Measurements from ENCODE around the gene RIN2. TPM values are rescaled to one million over a fixed set of nuclear protein-coding genes. Genes with fewer than 3 reads are reported as not detected.

RIN2 gene
- total RNA-seq, 1 experiment from 2014 or later: 19.0 TPM

DNA sequence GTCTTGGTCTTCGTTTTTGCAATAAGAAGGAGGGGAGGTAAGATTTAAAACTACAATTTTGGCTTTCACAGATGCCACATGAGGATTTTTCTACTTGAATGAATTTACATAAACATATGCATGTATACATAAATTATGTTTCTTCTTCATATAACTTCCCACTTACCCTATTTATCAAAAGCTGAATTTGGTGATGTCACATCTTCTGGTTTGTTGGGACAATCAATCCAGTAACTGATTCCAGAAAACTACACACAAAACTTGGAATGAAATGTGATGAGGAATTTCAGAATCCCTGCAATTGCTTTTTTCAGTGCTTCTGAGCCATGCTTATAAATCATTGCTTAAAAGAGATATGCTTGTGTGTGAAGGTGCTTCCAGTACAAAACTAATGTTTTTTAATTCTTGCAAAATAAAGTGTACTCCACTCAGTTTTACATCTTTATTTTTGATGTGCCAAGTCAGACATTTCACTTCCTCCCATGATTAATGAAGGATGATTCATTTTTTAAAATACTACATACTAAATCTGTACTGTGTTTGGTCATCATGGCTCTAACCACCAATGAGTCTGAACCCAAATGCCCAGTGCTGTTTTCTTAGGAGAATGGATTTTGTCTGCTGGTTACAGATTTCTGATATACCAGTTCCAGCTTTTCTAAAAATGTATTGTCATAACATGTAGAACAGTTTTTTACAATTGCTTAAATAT lies 32.1 kb upstream of the RIN2 start:
- no peaks in the 10 kb centered on the region for H3K9me3 ChIP-seq (replicated peaks)
- H3K36me3 ChIP-seq: no peaks in the 10 kb centered on the region
- no peak for DNase-seq (ENCODE audit: low read depth in 1 of 2, low spot score in 2 of 2)
- H3K27ac ChIP-seq: no peak overlapping the region
- H3K27me3 ChIP-seq (replicated peaks): 0 out of 2 replicates have a peak, but pooled peaks cover 3% of the 10 kb centered on the region
- no peak overlapping the region for H3K4me3 ChIP-seq
- H3K4me1 ChIP-seq (replicated peaks): no peaks in the 10 kb centered on the region

DNA sequence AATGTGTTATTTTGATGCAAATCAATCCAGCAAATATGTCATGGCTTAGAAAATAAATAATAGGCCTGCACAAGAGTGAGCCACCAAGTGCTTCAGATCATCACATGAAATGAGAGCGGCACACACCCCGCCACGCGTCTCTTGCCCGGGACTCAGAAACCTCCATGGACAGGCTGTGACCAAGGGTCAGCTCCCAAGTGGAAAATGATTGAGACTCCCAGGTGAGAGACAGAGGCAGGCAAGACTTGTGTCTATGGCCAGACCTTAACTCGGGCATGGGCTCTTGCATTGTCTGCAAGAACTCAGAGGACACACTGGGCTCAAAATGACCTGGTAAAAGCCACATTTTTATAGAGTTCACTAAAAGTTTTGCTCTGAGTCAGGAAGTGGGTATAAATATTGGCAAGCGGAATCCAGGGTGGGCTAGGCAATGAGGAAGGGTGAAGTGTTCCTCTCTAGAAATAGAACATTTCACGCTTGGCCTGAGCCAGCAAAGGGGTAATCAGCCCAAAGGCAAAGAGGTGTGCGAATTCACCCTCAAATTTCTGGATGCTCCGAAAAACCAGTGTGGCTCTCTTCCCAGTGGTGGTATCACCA lies 30.7 kb upstream of the RIN2 start:
- no peaks in the 10 kb centered on the region for H3K9me3 ChIP-seq (replicated peaks)
- H3K4me3 ChIP-seq: no peak overlapping the region
- DNase-seq (ENCODE audit: low read depth in 1 of 2, low spot score in 2 of 2): no peak
- 0 out of 2 replicates have a peak, but pooled peaks cover 3% of the 10 kb centered on the region for H3K27me3 ChIP-seq (replicated peaks)
- no peaks in the 10 kb centered on the region for H3K4me1 ChIP-seq (replicated peaks)
- no peak overlapping the region for H3K27ac ChIP-seq
- no peaks in the 10 kb centered on the region for H3K36me3 ChIP-seq

DNA sequence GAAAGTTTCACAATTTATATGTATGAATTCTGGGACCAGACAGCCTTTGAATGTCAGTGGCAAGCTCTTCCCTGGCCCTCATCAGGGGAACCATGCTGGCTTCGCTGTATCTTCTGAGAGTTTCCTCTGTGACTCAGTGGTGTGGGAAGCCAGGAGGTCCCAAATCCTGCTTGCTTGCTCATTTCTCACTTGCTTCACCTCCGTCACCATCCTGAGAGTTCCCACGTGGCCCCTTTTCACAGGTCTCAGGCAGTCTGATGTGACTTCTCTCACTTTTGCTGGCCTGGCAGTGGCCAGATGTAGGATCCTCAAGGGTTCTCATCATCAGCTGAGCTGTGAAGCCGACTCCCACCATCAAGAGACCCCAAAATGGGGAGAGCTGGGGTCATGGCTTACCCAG lies 28.4 kb upstream of the RIN2 start:
- Histone ChIP-seq H3K27ac (no peak overlapping the region), H3K36me3 (no peaks in the 10 kb centered on the region), H3K4me3 (no peak overlapping the region), H3K9me3 (replicated peaks) (no peaks in the 10 kb centered on the region), H3K4me1 (replicated peaks) (no peaks in the 10 kb centered on the region; the same call in 1 of the 2 replicates), H3K27me3 (replicated peaks) (no peaks in the 10 kb centered on the region)
- DNase-seq (ENCODE audit: low read depth in 1 of 2, low spot score in 2 of 2): no peak

DNA sequence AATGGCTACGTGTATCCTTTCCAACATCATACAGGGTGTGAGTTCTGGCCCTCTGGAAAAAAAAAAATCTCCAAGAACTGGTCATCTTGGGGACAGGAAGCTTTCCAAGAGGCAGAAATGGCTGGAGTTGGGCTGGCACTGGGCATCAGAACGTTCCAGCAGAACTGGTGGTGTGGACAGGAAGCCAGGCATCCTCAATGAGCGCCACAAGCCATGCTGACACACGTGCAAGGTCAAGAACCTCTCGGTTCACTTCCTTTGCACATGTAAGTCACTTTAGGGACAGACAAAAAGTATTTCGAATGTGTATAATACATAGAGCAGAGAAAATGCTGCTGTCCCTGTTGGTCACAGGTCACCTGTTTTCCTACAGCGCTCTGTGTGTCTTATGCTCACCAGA lies 27.4 kb upstream of the RIN2 start:
- DNase-seq (ENCODE audit: low read depth in 1 of 2, low spot score in 2 of 2): no peak
- H3K27me3 ChIP-seq (replicated peaks): no peaks in the 10 kb centered on the region
- no peaks in the 10 kb centered on the region for H3K9me3 ChIP-seq (replicated peaks)
- no peak overlapping the region for H3K4me3 ChIP-seq
- no peaks in the 10 kb centered on the region for H3K36me3 ChIP-seq
- H3K4me1 ChIP-seq (replicated peaks): peaks cover 10% of the 10 kb centered on the region
- H3K27ac ChIP-seq: no peak overlapping the region

DNA sequence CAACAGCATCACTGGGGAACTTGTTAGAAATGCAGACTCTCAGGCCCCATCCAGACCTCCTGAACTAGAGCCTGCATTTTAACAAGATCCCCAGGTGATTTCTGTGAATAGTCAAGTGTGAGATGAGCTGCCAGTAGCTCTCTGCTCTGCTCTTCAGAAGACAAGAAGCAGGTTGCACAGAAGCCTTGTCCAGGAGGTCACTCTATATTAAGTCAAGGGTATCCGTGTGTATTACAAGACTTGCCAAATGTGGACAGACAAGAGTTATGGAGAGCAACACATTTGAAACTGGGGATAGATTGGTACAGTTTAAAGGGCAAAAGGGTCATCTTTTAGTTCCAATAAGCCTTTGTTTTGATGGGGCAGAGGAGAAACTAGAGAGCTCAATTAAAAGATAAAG lies 23.2 kb upstream of the RIN2 start:
- Histone ChIP-seq H3K36me3 (no peaks in the 10 kb centered on the region), H3K9me3 (replicated peaks) (no peaks in the 10 kb centered on the region), H3K4me3 (no peak overlapping the region), H3K27me3 (replicated peaks) (no peaks in the 10 kb centered on the region), H3K4me1 (replicated peaks) (peaks cover 20% of the 10 kb centered on the region), H3K27ac (peak overlapping the region; percentile 54)
- peak in 1 of 2 experiments; percentile 25 for DNase-seq (ENCODE audit: low read depth in 1 of 2, low spot score in 2 of 2)

DNA sequence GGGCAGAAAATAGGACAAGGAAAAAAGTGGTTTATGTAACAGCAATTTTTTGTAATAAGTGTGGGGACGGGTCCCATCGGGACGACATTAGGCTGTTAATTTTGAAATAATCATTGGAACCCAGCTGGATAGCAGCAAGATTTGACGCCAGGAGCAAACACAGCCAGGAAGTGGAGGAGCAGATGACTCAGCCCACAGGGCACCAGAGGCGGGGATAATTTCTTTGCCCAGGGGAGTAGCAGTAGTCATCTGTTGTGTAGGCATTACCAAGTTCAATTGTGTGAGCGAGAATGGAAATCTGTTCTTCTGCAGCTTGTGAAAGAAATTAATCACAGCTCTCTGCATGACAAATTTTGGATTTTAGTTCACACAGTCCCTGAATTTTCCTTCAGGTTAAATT lies 22.6 kb upstream of the RIN2 start:
- Histone ChIP-seq H3K27ac (peak overlapping the region; percentile 54), H3K27me3 (replicated peaks) (no peaks in the 10 kb centered on the region), H3K9me3 (replicated peaks) (no peaks in the 10 kb centered on the region), H3K36me3 (no peaks in the 10 kb centered on the region), H3K4me1 (replicated peaks) (peaks cover 20% of the 10 kb centered on the region), H3K4me3 (no peak overlapping the region)
- DNase-seq (ENCODE audit: low read depth in 1 of 2, low spot score in 2 of 2): peak; percentile 71 to 84

DNA sequence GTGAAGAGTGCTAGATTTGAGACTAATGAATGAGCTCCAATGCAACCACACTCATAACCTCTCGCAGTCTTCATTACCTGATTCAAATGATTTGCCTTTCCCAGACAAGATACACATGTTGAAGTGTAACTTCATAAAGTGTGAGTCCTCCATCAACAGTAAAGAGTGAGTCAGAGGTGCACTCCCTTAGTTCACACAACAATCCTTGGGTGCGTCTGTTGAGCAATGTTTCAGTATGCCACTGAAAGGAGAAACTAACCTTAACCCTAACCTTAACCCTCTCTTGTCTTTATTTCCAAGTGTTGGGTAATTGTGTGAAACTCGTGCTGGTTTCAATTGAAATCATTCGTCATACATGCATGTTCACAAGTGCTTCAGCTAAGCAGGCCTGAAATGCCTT lies 21.0 kb upstream of the RIN2 start:
- H3K27ac ChIP-seq: no peak overlapping the region
- H3K4me3 ChIP-seq: no peak overlapping the region
- H3K9me3 ChIP-seq (replicated peaks): no peaks in the 10 kb centered on the region
- H3K36me3 ChIP-seq: no peaks in the 10 kb centered on the region
- DNase-seq (ENCODE audit: low read depth in 1 of 2, low spot score in 2 of 2): no peak
- H3K27me3 ChIP-seq (replicated peaks): no peaks in the 10 kb centered on the region
- peaks cover 20% of the 10 kb centered on the region for H3K4me1 ChIP-seq (replicated peaks)

DNA sequence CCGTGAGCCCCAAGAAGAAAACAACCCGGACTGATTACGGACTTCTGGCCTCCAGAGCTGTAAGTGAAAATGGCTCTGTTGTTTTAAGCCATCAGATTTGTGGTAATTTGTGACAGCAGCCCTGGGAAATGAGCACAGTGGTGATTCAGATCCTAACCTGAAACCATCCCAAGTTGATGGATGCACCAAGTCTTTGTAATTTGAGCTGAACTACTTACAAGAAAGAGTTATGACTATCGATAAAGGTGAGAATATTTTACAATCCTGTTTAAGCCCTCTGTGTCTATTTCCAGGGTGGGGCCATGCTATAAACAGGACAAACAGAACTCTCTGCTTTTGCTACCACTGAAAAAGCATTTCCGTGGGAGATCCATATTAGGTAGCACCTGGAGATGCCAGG lies 19.1 kb upstream of the RIN2 start:
- DNase-seq (ENCODE audit: low read depth in 1 of 2, low spot score in 2 of 2): no peak
- Histone ChIP-seq H3K36me3 (no peaks in the 10 kb centered on the region), H3K9me3 (replicated peaks) (no peaks in the 10 kb centered on the region), H3K27me3 (replicated peaks) (no peaks in the 10 kb centered on the region), H3K4me1 (replicated peaks) (peaks cover 20% of the 10 kb centered on the region), H3K27ac (no peak overlapping the region), H3K4me3 (no peak overlapping the region)

DNA sequence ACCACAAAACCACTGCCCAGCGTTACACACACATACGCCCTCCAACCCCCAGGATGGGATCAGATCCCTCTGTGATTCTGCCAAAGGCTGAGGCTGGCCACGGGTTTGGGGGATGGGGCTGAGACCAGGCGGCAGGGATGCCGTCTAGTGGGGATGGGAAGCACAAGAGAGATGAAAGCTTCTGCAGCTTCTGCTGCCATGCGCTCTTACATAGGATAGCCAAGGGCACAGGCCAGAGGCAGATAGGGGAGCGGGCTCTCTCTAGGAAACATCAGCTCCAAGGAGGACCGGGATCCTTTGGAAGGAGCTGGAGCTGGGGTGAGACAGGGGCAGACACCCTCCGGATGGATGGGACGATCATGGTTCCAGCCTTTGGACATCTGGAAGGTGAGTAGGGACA lies 18.7 kb upstream of the RIN2 start:
- H3K4me1 ChIP-seq (replicated peaks): peaks cover 20% of the 10 kb centered on the region
- DNase-seq (ENCODE audit: low read depth in 1 of 2, low spot score in 2 of 2): no peak
- no peaks in the 10 kb centered on the region for H3K36me3 ChIP-seq
- H3K27me3 ChIP-seq (replicated peaks): no peaks in the 10 kb centered on the region
- H3K4me3 ChIP-seq: no peak overlapping the region
- no peak overlapping the region for H3K27ac ChIP-seq
- H3K9me3 ChIP-seq (replicated peaks): no peaks in the 10 kb centered on the region

DNA sequence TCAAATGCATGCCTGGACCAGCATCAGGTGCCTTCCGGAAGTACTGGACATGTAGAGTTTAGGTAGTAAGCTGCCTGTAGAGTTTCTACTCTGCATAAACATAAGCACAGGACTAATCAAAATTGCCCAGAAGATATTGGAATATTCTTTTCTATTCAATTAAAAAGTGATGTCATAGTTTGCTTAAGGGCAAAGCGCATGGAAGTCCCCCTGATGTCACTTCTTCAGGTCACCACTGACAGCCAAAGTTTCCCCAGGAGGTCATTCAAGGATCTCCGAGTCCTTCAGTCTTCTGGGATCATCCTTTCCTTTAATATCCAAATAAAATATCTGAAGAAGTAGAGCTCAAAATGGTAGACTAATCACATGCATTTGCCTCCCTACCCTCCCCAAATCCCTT lies 17.5 kb upstream of the RIN2 start:
- H3K4me1 ChIP-seq (replicated peaks): peaks cover 12% of the 10 kb centered on the region
- no peak overlapping the region for H3K4me3 ChIP-seq
- H3K27ac ChIP-seq: no peak overlapping the region
- H3K36me3 ChIP-seq: no peaks in the 10 kb centered on the region
- no peaks in the 10 kb centered on the region for H3K9me3 ChIP-seq (replicated peaks)
- DNase-seq (ENCODE audit: low read depth in 1 of 2, low spot score in 2 of 2): no peak
- H3K27me3 ChIP-seq (replicated peaks): no peaks in the 10 kb centered on the region

DNA sequence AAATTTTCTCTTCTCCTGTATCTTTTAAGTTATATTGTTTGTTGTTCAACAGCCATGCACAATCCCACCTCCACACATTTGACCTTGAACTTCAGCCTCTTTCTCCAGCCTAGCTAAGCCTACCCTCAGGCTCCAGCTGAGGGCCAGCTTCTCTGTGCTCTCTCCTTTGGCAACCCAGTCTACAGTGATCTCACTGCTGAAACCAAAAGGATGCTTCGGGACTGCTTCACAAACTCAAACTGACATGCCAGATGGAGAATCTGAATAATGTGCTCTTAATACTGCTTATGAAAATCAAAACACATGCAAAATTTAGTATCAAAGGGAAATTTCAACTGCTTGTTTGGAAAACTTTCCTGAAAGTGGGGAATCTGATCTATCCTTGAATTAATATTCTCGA lies 16.1 kb upstream of the RIN2 start:
- H3K9me3 ChIP-seq (replicated peaks): no peaks in the 10 kb centered on the region
- no peak overlapping the region for H3K27ac ChIP-seq
- no peak overlapping the region for H3K4me3 ChIP-seq
- H3K27me3 ChIP-seq (replicated peaks): no peaks in the 10 kb centered on the region
- DNase-seq (ENCODE audit: low read depth in 1 of 2, low spot score in 2 of 2): no peak
- H3K4me1 ChIP-seq (replicated peaks): peaks cover 6% of the 10 kb centered on the region
- H3K36me3 ChIP-seq: no peaks in the 10 kb centered on the region

DNA sequence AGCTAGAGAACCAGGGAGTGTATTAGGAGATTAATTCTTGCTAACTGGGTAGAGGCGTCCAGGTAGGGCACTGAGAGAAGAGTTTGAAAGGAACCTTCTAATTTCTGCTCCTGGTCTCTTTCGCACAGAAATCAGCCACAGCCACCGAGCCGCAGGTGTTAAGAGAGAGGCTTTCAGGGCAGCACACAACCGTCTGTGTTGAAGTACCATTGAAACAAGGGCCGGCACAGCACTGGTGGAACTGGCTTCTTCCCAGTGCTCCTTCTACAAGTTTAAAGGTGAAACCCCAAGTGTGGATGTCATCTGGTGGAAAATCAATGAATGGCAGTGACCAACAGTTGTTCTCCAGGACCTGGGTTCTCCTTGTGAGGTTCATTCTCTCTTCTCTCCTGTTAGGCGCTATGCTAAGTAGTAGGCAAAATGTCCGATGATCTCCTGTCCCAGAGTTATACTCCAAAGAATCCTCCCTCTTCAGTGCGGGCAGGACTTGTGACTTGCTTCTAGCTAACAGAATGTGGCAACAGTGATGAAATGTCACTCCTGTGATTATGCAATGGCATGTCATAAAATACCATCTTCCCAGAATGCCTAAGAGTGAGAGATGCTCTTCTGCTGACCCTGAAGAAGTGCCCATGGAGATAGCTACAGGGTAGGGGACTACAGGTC lies 15.0 kb upstream of the RIN2 start:
- Histone ChIP-seq H3K27me3 (replicated peaks) (no peaks in the 10 kb centered on the region), H3K9me3 (replicated peaks) (no peaks in the 10 kb centered on the region), H3K4me3 (no peak overlapping the region), H3K27ac (no peak overlapping the region), H3K4me1 (replicated peaks) (no peaks in the 10 kb centered on the region), H3K36me3 (no peaks in the 10 kb centered on the region)
- no peak for DNase-seq (ENCODE audit: low read depth in 1 of 2, low spot score in 2 of 2)

DNA sequence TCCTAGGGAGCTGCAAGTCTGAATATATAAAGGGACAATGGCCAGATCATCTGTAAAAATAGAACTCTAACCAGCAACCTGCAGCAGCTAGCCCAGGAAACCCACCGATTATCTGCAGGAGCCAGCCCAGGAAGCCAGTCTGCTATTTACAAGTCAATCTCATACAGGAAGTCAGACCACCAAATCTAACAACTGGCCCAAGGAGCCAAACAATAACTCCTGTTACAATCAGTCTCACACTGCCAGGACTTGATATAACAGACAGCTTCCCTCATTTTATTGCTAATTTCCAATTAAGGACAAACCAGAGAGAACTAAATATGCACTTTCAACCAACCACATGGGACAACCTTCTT lies 14.4 kb upstream of the RIN2 start:
- Histone ChIP-seq H3K27ac (no peak overlapping the region), H3K4me1 (replicated peaks) (no peaks in the 10 kb centered on the region), H3K36me3 (no peaks in the 10 kb centered on the region), H3K4me3 (no peak overlapping the region), H3K27me3 (replicated peaks) (no peaks in the 10 kb centered on the region), H3K9me3 (replicated peaks) (no peaks in the 10 kb centered on the region)
- DNase-seq (ENCODE audit: low read depth in 1 of 2, low spot score in 2 of 2): no peak

DNA sequence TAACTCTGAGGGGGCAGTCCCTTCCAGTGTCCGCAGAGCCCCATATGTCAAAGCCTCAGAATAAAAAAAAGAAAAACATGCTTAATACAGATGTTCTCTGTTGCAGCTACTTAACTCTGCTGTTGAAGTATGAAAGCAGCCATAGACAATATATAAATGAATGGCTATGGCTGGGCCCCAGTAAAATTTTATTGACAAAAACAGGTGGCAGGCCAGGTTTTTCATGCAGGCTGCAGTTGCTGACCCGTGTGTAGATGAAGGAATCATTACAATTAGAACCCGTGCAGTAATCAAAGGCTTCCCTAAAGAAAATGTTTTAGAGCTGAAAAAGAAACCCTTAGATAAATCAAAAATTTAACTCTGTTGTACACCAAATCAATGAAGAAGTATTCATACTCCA lies 13.0 kb upstream of the RIN2 start:
- no peaks in the 10 kb centered on the region for H3K4me1 ChIP-seq (replicated peaks)
- H3K36me3 ChIP-seq: no peaks in the 10 kb centered on the region
- H3K9me3 ChIP-seq (replicated peaks): no peaks in the 10 kb centered on the region
- DNase-seq (ENCODE audit: low read depth in 1 of 2, low spot score in 2 of 2): no peak
- no peak overlapping the region for H3K27ac ChIP-seq
- no peaks in the 10 kb centered on the region for H3K27me3 ChIP-seq (replicated peaks)
- no peak overlapping the region for H3K4me3 ChIP-seq

All from SJSA1 (cell line).